ENCODE measurements around the gene CREB1. TPM values are rescaled to one million over a fixed set of nuclear protein-coding genes. Genes with fewer than 3 reads are reported as not detected.
"Not testable (repeated sequence)": the region's sequence is repeated elsewhere in the genome, so short reads cannot be mapped to it uniquely, and the experiment has no call there.

CREB1 gene
- total RNA-seq, 1 experiment from 2014 or later, result 63.0 TPM

DNA sequence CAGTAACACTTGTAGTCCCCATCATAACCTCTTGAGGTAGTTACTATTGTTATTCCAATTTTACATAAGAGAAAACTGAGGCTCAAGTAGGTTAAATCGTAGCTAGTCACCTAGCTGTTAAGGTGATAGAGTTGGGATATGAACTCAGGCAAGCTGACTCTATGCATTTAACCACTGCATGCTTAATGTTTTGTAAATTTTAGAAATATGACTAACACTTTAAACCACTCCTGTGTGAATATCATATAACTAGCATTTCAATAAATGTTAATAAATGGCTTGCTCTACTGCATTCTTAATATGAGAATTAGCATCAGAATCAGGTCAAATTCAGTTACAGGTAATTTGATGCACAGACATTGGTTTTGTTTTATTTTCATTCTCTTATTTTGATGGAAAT, 35.6 kb upstream of the CREB1 start:
- Histone ChIP-seq H3K9me3 (replicated peaks) (no peaks in the 10 kb centered on the region), H3K4me1 (replicated peaks) (0 out of 2 replicates have a peak, but pooled peaks cover 2% of the 10 kb centered on the region), H3K4me3 (no peak overlapping the region), H3K27me3 (replicated peaks) (no peaks in the 10 kb centered on the region), H3K27ac (no peak overlapping the region), H3K36me3 (no peaks in the 10 kb centered on the region)
- no peak for DNase-seq (ENCODE audit: low read depth in 1 of 2, low spot score in 2 of 2)

DNA sequence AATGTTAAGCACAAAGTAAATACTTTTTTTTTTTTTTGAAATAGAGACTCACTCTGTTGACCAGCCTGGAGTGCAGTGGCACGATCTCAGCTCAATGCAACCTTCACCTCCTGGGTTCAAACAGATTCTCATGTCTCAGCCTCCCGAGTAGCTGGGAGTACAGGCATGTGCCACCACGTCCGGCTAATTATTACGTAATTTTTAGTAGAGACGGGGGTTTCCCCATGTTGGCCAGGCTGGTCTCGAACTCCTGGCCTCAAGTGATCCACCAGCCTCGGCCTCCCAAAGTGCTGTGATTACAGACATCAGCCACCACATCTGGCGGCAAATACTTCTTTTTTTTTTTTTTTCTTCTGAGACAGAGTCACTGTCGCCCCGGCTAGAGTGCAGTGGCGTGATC, 32.8 kb upstream of the CREB1 start:
- H3K27ac ChIP-seq; H3K27me3 ChIP-seq (replicated peaks); DNase-seq (ENCODE audit: low read depth in 1 of 2, low spot score in 2 of 2); H3K4me3 ChIP-seq; H3K9me3 ChIP-seq (replicated peaks); H3K36me3 ChIP-seq: not testable (repeated sequence)
- H3K4me1 ChIP-seq (replicated peaks), result peaks cover 22% of the 10 kb centered on the region

DNA sequence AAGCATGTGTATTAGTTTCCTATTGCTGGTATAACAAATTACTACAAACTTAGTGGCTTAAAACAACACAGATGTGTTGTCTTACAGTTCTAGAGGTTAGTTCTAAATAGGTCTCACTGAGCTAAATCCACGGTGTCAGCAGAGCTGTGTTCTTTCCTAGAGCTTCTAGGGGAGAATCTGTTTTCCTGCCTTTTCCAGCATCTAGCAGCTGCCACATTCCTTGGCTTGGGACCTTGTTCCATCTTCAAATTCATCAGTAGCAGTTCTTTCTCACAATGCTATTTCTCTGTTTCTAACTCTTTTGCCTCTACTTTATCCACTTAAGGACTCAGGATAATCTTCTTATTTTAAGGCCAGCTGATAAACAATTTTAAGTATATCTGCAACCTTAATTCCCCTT, 32.2 kb upstream of the CREB1 start:
- Histone ChIP-seq H3K27me3 (replicated peaks) (no peaks in the 10 kb centered on the region), H3K9me3 (replicated peaks) (no peaks in the 10 kb centered on the region), H3K4me1 (replicated peaks) (peaks cover 22% of the 10 kb centered on the region), H3K4me3 (no peak overlapping the region), H3K27ac (no peak overlapping the region), H3K36me3 (no peaks in the 10 kb centered on the region)
- DNase-seq (ENCODE audit: low read depth in 1 of 2, low spot score in 2 of 2), result no peak

DNA sequence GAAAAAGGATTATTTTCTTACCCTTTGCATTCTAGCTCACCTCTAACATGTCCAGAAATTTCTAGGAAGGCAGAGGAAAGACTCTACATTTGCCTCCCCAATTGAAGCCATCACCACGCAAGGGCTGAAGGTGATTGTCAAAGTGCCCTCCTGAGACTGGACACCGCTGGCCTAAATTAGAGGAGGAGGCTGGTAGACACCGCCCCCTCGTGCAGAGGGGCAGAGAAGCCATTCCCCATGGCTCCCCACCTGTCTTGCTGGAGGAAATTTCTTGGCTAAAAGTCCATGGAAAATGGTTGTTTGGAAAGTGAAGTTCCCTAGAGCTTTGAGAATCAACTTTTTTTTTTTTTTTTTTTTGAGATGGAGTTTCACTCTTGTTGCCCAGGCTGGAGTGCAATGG, 31.3 kb upstream of the CREB1 start:
- Histone ChIP-seq H3K27ac (no peak overlapping the region), H3K36me3 (no peaks in the 10 kb centered on the region), H3K4me1 (replicated peaks) (peaks cover 30% of the 10 kb centered on the region), H3K4me3 (no peak overlapping the region), H3K27me3 (replicated peaks) (no peaks in the 10 kb centered on the region), H3K9me3 (replicated peaks) (no peaks in the 10 kb centered on the region)
- no peak for DNase-seq (ENCODE audit: low read depth in 1 of 2, low spot score in 2 of 2)

DNA sequence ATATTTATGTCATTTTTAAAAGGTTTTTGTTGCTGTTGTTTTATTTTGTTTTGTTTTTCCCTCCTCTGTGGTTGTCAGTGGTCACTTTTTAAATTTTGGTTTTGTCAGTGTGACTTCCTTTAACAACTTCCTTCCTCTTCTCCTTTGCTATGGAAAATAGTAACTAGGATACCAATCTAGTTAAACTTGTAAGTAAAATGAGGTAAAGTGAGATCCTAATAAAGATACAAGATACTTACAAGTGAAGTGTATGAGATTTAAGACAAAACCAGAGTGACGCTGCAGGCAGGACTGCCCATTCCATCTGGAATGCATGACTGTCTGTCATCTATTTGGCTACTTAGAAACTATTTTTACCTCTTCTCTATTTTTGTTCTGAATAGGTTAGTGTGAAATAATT, 30.6 kb upstream of the CREB1 start:
- Histone ChIP-seq H3K9me3 (replicated peaks) (no peaks in the 10 kb centered on the region), H3K36me3 (no peaks in the 10 kb centered on the region), H3K4me3 (no peak overlapping the region), H3K4me1 (replicated peaks) (peaks cover 37% of the 10 kb centered on the region), H3K27ac (no peak overlapping the region), H3K27me3 (replicated peaks) (no peaks in the 10 kb centered on the region)
- DNase-seq (ENCODE audit: low read depth in 1 of 2, low spot score in 2 of 2), result no peak

DNA sequence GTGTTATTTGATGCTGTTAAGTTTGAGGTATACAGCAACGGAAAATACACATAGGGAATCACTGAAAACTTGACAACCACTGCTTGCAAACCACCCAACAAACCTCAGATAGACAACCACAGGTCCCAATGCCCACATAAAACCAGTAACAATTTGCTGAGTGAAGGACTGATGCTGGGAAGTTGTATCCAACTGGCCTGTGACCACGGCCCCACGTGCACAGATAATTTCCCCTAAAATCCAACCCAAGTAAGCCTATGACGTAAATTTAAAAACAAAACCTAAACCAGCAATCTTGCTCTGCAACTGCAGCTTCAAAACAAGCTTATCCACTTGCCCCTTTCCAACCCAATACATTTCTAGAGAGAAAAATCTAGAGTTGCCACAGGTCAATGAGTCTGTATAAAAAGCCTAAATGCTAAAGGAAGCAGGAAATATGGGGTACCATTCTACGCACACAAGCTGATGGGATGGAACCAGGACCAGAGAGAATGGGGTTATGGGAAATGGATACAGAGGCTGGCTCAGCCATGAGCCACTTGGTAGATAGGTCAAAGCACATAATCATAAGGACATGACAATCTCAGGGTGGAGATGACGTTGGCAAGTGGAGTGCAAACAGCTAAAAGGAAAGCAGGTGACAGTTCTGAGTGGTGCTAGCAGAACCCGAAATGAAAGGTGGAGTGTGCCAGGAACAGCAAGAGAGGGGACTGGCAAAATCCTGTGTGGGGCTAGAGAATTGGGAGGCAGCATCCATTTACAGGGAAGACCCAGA, 27.8 kb upstream of the CREB1 start:
- Histone ChIP-seq H3K36me3 (no peaks in the 10 kb centered on the region), H3K27ac (no peak overlapping the region), H3K27me3 (replicated peaks) (no peaks in the 10 kb centered on the region), H3K4me3 (no peak overlapping the region), H3K9me3 (replicated peaks) (no peaks in the 10 kb centered on the region), H3K4me1 (replicated peaks) (peaks cover 64% of the 10 kb centered on the region)
- no peak for DNase-seq (ENCODE audit: low read depth in 1 of 2, low spot score in 2 of 2)

DNA sequence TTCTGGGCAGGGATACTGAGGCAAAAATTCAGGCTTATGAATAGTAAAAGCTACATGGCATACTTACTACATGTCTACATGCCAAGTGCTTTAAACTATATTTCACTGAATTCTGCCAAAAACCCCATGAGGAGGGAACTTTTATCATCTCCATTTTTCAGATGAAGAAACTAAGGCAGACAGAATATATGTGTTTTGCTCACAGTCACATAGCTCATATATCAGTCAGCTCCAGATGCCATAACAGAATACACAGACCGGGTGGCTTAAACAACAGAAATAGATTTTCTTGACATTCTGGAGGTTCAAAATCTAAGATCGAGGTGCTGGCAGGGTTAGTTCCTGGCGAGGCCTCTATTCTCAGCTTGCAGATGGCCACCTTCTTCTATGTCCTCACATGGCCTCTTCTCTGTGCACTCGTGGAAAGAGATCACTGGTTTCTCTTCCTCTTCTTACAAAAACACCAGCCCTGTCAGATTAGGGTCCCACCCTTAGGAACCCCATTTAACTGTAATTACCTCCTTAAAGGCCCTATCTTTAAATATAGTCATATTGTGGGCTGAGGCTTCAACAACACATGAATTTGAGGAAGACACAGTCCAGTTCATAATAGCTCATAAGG, 27.1 kb upstream of the CREB1 start:
- H3K27me3 ChIP-seq (replicated peaks), result no peaks in the 10 kb centered on the region
- H3K9me3 ChIP-seq (replicated peaks), result no peaks in the 10 kb centered on the region
- H3K36me3 ChIP-seq, result no peaks in the 10 kb centered on the region
- H3K4me1 ChIP-seq (replicated peaks), result peaks cover 64% of the 10 kb centered on the region
- no peak for DNase-seq (ENCODE audit: low read depth in 1 of 2, low spot score in 2 of 2)
- peak overlapping the region; percentile 84; the same call in 1 of the 2 replicates for H3K27ac ChIP-seq
- H3K4me3 ChIP-seq, result no peak overlapping the region

DNA sequence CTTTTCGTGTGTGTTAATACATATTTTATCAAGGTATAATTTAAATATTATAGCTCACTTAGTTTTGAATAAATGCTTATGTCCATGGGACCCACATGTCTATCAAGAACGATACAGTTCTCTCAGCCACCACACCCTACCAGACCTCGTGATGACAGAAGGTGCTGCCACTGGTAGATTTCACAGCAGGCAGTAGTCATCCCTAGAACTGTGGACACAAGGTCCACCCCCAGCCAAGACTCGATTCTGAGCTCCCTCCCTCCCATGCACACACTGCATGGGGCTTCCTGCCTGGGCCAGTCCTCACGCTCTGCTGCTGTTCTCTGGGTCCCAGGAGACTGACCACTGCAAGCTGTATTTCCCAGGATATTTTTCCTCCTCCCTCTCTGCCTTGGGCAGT, 26.5 kb upstream of the CREB1 start:
- Histone ChIP-seq H3K9me3 (replicated peaks) (no peaks in the 10 kb centered on the region), H3K4me1 (replicated peaks) (peaks cover 64% of the 10 kb centered on the region), H3K36me3 (no peaks in the 10 kb centered on the region), H3K4me3 (no peak overlapping the region), H3K27me3 (replicated peaks) (no peaks in the 10 kb centered on the region), H3K27ac (peak overlapping the region; percentile 84; the same call in 1 of the 2 replicates)
- peak; percentile 35 to 57 for DNase-seq (ENCODE audit: low read depth in 1 of 2, low spot score in 2 of 2)

DNA sequence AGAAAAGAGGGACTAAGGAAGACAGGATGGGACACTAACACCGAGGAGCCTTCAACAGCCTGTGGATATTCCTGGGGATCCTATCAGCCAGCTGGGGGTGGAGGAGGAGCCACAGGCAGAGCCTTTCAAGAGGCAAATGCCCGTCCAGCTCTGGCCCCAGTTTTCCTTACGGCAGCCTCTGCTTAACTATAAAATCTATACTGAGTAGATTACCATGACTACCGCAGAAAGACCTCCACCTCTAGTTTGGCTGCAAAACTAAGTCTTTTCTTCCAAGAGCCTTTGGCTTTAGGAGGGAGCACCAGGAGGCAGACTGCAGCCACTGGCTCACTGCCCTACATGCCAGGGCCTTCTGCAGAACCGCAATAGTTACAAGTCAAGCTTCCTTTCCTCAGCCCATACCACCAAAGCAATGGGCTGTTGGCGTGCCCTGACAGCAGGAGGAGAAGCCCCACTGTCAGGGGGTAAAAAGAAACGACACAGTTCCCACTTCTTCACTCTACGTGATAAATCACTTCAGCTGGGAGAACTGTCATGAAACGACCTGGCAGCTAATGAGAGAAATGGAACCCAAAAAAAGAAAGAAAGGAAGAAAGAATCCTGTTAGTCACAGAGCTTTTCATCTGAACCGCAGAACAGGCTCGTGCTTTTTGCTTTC, 25.1 kb upstream of the CREB1 start:
- Histone ChIP-seq H3K27ac (peak overlapping the region; percentile 84), H3K4me3 (no peak overlapping the region), H3K9me3 (replicated peaks) (no peaks in the 10 kb centered on the region), H3K4me1 (replicated peaks) (peaks cover 60% of the 10 kb centered on the region), H3K27me3 (replicated peaks) (no peaks in the 10 kb centered on the region), H3K36me3 (no peaks in the 10 kb centered on the region)
- peak; percentile 62 to 82 for DNase-seq (ENCODE audit: low read depth in 1 of 2, low spot score in 2 of 2)

DNA sequence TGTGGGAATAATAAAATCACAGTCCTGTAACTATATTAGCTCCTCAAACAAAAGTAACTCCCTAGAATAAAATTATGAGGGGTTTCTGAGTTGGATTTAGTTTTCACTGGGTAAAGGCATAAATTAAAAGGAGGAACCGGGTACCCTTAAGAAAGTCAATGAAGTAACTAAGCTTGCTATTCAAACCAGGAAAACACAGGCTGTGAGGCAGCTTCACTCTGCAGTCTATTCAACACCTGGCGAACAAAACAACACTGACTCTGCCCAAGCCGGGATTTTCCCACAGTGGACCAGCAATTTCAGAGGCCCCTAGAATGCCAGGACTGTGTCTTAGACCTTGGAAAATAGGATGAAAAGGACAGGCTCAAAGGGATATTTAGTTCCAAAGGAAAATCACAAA, 24.6 kb upstream of the CREB1 start:
- H3K27me3 ChIP-seq (replicated peaks), result no peaks in the 10 kb centered on the region
- H3K9me3 ChIP-seq (replicated peaks), result no peaks in the 10 kb centered on the region
- H3K4me1 ChIP-seq (replicated peaks), result peaks cover 54% of the 10 kb centered on the region
- H3K4me3 ChIP-seq, result no peak overlapping the region
- no peaks in the 10 kb centered on the region for H3K36me3 ChIP-seq
- H3K27ac ChIP-seq, result peak overlapping the region; percentile 84
- no peak for DNase-seq (ENCODE audit: low read depth in 1 of 2, low spot score in 2 of 2)

DNA sequence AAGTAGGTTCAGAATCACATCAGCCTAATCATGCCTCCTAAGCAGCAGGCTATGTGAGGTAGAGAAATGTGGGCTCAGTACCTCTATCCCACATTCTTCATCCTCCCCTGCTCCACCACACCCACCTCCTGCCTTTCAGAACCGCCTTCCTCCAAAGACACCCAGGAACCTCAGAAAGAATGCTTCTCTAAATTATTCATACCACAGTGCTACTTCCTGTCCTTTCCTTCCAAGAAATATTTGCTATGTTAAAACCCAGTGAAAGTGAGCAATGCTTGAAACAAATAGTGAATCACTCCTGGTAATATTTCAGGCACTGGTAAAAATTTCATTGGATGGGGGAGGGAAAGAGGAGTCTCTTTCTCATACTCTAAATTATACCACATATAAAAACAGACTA, 24.0 kb upstream of the CREB1 start:
- Histone ChIP-seq H3K4me1 (replicated peaks) (peaks cover 49% of the 10 kb centered on the region), H3K9me3 (replicated peaks) (no peaks in the 10 kb centered on the region), H3K36me3 (no peaks in the 10 kb centered on the region), H3K27ac (peak overlapping the region; percentile 84), H3K27me3 (replicated peaks) (no peaks in the 10 kb centered on the region), H3K4me3 (no peak overlapping the region)
- DNase-seq (ENCODE audit: low read depth in 1 of 2, low spot score in 2 of 2), result peak; percentile 82 to 91

DNA sequence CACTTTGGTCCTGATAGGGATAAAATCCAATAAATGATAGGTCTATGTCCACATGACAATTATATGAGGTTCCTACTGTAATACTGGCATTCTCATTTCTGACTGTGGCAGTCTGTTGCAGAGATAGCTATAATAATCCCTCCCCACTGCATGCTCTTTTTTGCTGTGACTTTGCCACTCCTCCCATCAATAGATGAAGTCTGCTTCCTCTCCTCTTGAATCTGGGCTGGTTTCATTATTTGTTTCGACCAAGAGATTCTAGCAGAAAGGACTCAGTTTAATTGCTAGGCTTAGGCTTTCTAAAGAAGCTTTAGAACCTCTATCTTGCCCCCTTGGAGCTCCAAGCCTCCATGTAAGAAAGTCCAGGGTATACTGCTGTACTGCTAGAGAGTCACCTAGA, 23.3 kb upstream of the CREB1 start:
- Histone ChIP-seq H3K27ac (peak overlapping the region; percentile 84), H3K4me3 (no peak overlapping the region), H3K9me3 (replicated peaks) (no peaks in the 10 kb centered on the region), H3K27me3 (replicated peaks) (no peaks in the 10 kb centered on the region), H3K4me1 (replicated peaks) (peaks cover 42% of the 10 kb centered on the region), H3K36me3 (no peaks in the 10 kb centered on the region)
- DNase-seq (ENCODE audit: low read depth in 1 of 2, low spot score in 2 of 2), result no peak

DNA sequence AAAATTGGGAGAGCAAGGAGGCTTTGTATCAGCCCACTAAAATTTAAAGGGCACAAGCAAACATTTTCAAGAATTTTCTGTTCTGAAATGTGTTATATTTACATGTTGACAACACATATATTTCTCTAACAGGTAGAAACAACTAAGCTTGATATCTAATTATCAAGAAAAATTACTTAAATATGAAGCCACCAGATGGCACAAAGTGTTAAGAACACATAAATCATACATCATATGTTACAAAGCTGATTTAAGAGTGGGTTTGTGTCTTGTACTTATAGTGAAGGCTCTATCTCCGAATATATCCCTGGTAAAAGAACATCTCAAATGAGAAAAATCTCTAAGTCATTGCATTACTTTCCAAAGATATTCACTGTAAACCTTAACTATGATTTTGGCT, 19.6 kb upstream of the CREB1 start:
- no peaks in the 10 kb centered on the region for H3K9me3 ChIP-seq (replicated peaks)
- H3K36me3 ChIP-seq, result no peaks in the 10 kb centered on the region
- H3K27me3 ChIP-seq (replicated peaks), result no peaks in the 10 kb centered on the region
- H3K4me3 ChIP-seq, result no peak overlapping the region
- no peak overlapping the region for H3K27ac ChIP-seq
- no peak for DNase-seq (ENCODE audit: low read depth in 1 of 2, low spot score in 2 of 2)
- peaks cover 50% of the 10 kb centered on the region for H3K4me1 ChIP-seq (replicated peaks)

DNA sequence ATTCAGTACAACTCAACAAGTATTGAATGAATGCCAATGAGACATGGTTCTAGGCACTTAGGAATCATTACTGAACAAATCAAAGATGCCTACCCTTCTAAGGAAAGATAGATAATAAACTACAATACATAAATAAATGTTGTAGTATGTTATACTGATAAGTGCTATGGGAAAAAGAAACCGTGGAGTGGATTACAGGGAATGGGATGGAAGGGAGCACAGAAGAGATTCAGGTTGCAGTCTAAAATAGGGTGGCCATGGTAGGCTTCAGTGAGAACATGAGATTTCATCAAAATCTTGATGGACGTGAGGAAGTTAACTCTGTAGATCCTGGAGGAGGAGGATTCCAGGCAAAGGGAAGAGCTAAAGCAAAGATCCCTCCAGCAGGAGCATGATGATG, 17.9 kb upstream of the CREB1 start:
- Histone ChIP-seq H3K27ac (peak overlapping the region; percentile 74; the same call in 1 of the 2 replicates), H3K9me3 (replicated peaks) (no peaks in the 10 kb centered on the region), H3K27me3 (replicated peaks) (no peaks in the 10 kb centered on the region), H3K4me3 (no peak overlapping the region), H3K36me3 (no peaks in the 10 kb centered on the region), H3K4me1 (replicated peaks) (peaks cover 47% of the 10 kb centered on the region)
- DNase-seq (ENCODE audit: low read depth in 1 of 2, low spot score in 2 of 2), result no peak

Data from SJSA1 (cell line).